HG02610 (cell line): ENCODE measurements around the gene ATXN7.
A peak's percentile ranks its signal among the peaks of the same experiment; 100 is the strongest.

Experiments used
- ATAC-seq: cut with Tn5 transposase; IDR thresholded peaks from one replicate; pipeline ENCODE4 v1.9.1; 2021; ENCODE audit warnings: mild to moderate bottlenecking, moderate library complexity; ENCODE audit not compliant: unreplicated experiment

Gene ATXN7

GRCh38 chr3:63864008-63864964, 619 bp downstream of the ATXN7 start:
- ATAC-seq: peak; percentile 45

GRCh38 chr3:63864965-63865327, 1.3 kb downstream of the ATXN7 start:
- no peak for ATAC-seq

- ATAC-seq: no peak
Measured at GRCh38 chr3:63867225-63867624, 3.6 kb downstream of the ATXN7 start.

- ATAC-seq: no peak
Measured at GRCh38 chr3:63869940-63870614, 6.4 kb downstream of the ATXN7 start.

GRCh38 chr3:63870615-63871005, 6.9 kb downstream of the ATXN7 start:
- ATAC-seq: no peak

GRCh38 chr3:63872135-63872924, 8.7 kb downstream of the ATXN7 start:
- no peak for ATAC-seq

GRCh38 chr3:63874769-63875168, 11.1 kb downstream of the ATXN7 start:
- ATAC-seq: no peak

- ATAC-seq: no peak
Measured at GRCh38 chr3:63875510-63875909, 11.8 kb downstream of the ATXN7 start.

GRCh38 chr3:63876260-63876659, 12.6 kb downstream of the ATXN7 start:
- no peak for ATAC-seq

- no peak for ATAC-seq
Measured at GRCh38 chr3:63877737-63878393, 14.2 kb downstream of the ATXN7 start.

GRCh38 chr3:63878394-63879060, 14.9 kb downstream of the ATXN7 start:
- ATAC-seq: no peak

GRCh38 chr3:63880653-63881052, 17.0 kb downstream of the ATXN7 start:
- ATAC-seq: no peak

- no peak for ATAC-seq
Measured at GRCh38 chr3:63886858-63887257, 23.2 kb downstream of the ATXN7 start.

GRCh38 chr3:63891518-63891917, 27.9 kb downstream of the ATXN7 start:
- ATAC-seq: no peak

- no peak for ATAC-seq
Measured at GRCh38 chr3:63892773-63893352, 29.2 kb downstream of the ATXN7 start.

- ATAC-seq: peak; percentile 43
Measured at GRCh38 chr3:63895422-63896189, 31.9 kb downstream of the ATXN7 start.

- no peak for ATAC-seq
Measured at GRCh38 chr3:63896332-63897030, 32.8 kb downstream of the ATXN7 start.

- ATAC-seq: no peak
Measured at GRCh38 chr3:63900010-63900409, 36.3 kb downstream of the ATXN7 start.

GRCh38 chr3:63900459-63900858, 36.8 kb downstream of the ATXN7 start:
- no peak for ATAC-seq
